Activated gamma-delta T cell (primary cell): ENCODE results near the gene SNX27.
"Not testable (repeated sequence)": the region's sequence is repeated elsewhere in the genome, so short reads cannot be mapped to it uniquely, and the experiment has no call there.

Experiments
- DNase-seq: peaks from one replicate; lab custom pipeline; 2025; lab: John Stamatoyannopoulos, UW

Gene SNX27

DNA sequence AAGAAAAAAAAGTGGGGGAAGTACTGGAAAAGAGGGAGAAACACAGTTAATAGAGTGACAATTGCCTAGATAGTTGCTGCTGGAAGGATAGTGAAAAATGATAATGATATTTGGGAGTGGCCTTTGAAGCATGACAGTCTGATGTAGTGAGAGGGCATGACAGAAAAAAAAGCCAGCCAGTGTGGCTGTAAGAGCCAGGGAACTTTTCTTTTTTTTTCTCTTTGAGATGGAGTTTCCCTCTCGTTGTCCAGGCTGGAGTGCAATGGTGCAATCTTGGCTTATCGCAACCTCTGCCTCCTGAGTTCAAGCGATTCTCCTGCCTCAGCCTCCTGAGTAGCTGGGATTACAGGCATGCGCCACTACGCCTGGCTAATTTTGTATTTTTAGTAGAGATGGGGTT, 9.3 kb upstream of the SNX27 start:
- DNase-seq = not testable (repeated sequence)

DNA sequence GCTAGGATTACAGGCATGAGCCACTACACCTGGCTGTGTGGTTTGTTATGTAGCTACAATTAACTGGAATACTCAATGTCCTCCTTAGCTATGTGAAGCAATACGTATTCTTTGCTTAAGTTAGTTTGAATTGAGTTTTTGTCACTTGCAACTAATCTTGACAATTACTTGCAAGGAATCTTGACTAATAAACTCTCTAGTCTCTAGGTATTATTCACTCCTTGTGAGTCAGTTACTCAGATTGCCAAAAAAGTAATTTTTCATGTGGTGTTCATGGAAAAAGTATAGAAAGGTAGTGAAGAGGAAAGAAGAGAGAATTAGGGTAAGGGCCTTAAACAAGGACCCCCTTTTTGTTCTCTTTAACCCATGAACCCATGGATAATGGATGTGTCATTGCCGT, 7.6 kb upstream of the SNX27 start:
- no peak for DNase-seq

DNA sequence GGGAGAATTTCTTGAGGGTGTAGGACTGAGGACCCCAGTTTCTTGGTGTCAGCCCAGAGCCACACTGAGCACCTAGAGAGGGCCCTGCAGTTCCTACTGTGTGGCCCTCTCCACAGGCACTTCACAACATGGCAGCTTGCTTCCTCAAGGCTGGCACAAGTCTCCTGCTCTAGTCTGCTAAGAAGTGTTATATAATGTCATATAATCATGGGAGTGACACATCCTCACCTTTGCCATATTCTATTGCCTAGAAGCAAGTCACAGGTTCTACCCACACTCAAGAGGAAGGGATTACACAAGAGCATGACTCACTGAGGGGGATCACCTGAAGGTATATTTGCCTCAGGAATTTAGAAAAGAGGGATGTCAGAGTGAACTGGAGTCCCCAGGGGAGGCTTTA, 5.5 kb upstream of the SNX27 start:
- DNase-seq = no peak

DNA sequence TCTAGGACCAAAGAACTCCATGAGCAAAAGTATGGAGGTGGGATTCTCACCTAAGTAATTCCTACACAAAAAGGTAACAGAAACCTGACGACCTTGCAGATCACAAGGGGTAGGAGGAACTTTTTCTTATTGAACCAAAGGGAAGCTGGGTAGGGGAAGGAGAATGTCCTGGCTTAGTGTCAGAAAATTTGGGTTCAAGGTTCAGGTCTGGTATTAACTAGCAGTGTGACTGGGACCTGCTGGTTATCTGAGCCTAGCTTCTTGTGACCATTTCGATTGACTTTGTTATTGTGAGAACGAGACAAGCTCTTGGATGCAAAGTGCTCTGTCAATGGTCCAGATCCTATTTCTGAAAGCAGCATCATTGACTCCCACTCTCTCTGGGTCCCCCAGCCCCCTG, 5.0 kb upstream of the SNX27 start:
- DNase-seq = no peak

DNA sequence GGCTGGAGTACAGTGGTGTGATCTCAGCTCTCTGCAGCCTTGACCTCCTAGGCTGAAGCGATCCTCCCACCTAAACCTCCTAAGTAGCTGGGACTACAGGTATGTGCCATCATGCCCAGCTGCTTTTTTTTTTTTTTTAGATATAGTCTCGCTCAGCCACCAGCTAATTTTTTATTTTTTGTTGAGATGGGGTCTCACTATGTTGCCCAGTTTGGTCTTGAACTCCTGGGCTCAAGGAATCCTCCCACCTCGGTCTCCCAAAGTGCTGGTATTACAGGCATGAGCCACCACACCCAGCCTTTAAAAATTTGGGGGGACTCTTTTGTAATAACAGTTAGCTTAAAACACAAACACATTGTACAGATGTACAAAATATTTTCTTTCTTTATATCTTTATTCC, 1.7 kb upstream of the SNX27 start:
- DNase-seq = no peak

DNA sequence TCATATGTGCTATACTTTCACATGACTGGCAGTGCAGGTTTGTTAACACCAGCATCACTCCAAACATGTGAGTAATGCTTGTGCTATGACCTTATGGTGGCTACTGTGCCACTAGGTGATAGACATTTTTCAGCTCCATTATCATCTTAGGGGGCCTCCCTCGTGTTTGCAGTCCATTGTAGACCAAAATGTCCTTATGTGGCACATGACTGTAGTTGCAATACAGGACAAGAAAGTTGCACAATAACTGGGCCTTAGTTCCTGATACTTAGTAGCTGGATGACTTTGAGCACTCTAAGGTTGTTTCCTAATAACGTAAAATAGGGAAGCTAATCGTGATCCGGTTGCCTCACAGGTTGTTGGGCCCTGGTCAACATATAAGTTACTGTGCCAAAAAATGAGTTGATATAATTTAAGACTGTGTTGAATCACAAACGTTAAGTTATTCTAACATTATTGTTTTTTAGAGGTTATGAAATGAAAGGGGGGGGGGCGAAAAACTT, 511 bp upstream of the SNX27 start:
- DNase-seq = no peak

DNA sequence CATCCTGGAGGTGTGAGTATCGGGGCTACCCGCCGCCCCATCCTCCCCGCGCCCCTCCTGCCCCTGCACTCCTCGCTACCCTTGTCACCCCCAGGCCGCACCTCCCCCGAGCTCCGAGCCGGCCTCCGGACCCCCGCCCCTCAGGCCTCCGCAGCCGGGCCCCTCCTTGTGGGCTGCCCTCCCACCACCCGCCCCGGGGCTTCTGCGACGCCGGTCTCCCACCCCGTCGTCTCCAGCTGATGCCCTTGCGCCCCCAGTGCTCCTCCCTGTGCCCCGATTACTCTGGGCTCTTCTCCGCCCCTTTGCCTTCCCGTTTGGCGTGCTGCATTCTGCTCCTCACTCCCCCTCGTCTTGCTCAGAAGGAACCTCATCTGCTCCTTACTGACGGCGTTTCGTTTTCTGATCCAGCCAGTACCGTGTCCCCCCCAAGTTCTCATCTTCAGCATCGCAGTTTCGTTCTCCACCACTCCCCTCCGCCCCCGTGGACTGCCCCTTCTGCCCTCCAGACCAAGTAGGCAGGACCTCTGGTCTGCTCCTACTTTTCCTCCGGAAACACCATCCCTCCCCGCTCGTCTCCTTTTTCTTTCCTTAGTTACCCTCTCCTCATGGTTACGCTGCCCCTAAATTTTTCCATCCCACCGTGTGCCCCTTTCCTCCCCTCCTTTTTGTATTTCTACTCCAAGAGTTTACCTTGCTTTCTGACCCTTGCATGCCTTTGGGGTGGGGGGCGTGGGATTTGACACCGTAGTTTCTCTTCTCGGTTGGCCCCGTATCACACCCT, 841 bp downstream of the SNX27 start:
- no peak for DNase-seq

DNA sequence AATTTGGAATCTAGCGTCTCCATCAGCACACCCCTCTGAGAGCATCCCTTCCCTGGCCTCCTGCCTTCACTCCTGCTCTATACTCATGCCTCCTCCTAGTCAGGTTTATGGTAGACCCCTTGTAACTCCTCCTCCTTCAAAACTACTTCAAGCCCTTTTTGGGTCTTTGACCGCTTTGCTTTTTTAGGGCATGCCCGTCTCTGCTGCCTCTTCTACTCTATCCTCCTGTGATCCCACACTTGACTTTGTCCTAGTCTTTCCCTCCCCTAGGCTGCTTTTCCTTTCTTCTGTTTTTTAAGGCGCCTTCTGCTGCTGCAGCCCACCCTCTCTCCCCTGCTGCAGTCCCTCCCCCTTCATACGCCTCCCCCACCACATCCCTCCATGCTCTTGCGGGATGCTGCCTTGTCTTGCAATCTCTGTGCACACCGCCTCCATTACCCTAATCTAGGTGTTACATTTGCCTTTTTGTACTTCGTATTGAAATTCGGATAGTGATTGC, 1.5 kb downstream of the SNX27 start:
- no peak for DNase-seq

DNA sequence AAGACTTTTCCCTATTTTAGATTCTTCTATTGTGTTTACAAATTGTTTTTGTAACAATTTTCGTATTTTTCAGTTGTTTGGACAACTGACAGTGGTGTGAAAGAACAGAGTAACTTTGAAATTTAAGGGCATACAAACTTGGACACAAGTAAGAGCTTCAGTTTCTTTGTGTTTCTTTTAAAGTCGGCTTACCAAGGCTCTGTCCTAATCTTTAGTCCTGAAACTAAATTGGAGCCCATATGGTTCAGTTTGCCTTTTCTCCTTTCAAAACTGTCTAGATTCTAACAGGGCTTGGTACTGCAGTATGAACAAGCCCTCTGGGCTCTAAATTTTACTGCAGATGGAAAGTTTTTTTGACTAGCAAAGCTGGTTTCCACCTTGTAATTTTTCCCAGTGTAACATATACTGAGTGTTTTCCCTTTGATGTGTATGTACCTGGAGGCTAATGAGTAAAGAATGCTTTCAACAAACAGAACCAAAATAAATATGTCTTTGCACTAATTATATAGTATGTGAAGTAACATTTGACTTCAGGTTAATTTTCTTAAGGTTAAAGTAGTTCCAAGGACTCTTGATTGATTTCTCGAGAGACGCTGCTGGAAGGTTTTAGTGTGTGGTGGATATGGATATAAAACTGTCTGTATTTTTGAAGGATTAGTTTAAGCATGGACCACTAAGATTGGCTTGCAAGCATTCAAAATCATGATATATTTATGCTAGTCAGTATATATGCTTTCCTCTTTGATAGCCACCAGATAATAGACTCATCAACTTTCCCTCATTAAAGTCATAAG, 4.1 kb downstream of the SNX27 start:
- no peak for DNase-seq

DNA sequence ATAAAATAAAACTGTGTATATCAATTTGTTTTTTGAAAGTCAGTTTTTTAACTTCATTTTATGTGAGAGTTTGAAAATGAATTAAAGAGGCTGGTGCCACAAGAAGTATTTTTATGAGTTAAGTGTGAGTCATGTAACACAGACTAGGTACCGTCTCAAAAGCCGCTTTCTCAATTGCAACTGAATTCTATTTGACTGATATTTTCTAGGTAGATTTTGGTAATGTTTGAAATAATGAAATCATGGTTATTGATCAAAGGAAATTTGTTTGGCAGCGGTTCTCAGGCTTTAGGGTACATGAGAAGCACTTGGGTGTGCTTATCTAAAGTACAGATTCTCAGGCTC, 4.6 kb downstream of the SNX27 start:
- no peak for DNase-seq

DNA sequence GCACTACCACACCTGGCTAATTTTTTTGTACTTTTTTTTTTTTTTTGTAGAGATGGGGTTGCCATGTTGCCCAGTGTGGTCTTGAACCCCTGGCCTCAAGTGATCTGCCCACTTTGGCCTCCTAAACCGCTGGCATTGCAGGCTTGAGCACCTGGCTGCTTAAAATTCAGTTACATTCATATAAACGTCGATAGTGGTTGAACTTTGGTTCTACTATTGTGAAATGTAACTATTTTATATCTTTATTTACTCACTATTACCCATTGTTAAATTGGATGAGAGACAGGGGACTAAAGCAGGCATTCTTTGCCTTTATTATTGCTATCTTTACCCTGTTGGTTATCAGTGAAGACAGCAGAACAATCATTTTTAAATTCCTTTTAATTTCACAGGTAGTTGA, 6.2 kb downstream of the SNX27 start:
- no peak for DNase-seq

DNA sequence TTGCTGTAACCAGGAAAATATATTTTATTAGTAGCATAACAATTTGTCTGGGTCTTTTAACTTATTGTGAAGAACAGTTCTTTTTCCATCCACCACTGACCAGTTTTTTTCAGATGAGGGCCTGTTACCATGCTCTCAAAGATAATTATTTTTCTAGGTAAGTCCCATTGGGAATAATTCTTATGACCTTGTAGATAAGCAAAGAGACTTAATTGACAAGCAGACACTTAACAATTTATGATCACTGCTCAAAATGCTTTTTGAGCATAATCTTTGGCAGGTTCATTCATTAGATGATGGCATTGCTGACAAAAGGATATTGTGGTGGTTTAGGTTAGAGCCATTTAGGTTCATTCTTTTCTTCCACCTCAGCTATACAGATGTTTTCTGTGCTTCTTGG, 6.6 kb downstream of the SNX27 start:
- DNase-seq = no peak

DNA sequence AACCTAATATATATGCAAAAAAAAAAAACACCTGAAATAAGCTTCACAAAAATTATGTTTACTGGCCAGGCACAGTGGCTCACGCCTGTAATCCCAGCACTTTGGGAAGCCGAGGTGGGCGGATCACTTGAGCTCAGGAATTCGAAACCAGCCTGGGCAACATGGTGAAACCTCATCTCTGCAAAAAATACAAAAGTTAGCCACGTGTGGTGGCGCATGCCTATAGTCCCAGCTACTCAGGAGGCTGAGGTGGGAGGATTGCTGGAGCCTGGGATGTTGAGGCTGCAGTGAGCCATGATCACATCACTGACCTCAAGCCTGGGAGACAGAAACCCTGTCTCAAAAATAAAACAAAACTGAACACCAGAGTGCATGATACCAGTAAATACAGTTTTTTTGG, 7.1 kb downstream of the SNX27 start:
- DNase-seq = not testable (repeated sequence)

DNA sequence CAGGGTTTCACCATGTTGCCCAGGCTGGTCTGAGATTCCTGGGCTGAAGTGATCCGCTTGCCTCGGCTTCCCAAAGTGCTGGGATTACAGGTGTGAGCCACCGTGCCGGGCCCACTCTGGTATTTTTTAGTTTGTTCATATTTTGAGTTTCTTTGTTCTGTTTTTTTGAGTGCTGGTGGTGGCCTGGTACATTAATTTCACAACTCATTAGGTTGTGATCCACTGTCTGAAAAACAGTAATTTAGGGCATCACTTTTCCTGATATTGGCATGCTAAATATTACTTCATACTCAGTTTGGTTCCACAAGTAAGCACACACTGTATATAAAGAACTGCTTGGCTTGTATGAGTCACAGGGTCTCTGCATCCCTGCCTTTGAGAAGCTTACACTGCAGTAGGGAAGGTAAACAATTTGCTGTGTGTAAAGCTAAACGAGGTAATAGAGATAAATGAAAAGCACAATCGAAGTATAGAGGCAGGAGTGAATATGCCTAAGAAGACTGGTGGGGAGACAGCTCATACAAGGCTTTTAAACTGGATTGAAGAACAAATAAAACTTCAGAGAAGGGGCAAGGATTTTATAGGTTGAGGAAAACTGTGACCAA, 7.7 kb downstream of the SNX27 start:
- DNase-seq = no peak

DNA sequence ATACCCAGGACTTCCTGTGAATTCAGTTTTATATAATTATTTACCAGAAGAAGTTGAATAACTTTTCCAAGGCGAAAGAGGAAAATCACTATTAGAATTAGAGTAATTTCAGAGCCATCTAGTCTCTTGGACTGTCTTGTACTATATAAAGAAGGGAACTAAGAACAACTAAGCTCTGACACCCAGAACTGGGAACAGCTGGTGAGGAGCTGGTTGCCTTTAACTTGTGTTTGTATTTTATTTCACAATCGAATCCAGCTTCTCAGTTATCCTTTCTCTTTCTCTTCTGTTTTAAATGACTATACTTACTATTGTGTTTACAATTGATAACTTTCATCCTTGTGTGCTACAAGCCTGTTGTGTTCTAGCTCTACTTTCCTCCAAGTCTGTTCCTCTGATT, 8.4 kb downstream of the SNX27 start:
- no peak for DNase-seq

DNA sequence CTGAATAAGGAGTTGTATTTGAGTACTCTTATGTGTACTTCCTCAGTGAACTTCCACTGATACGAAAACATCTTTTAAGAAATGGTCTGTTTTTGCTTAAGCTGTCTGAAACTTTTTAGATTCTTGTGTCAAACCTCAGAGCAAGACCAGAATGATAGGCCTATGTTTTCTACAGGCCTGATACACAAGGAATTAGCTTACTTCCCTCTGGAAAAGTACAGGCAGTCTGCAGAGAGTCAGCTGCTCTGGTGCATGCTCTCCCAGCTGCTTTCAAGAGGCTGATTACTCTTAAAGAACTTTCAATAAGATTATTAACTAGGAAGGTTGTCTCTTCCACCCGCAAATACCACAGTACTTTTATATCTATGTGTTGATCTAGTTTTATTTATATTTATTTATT, 9.5 kb downstream of the SNX27 start:
- no peak for DNase-seq

DNA sequence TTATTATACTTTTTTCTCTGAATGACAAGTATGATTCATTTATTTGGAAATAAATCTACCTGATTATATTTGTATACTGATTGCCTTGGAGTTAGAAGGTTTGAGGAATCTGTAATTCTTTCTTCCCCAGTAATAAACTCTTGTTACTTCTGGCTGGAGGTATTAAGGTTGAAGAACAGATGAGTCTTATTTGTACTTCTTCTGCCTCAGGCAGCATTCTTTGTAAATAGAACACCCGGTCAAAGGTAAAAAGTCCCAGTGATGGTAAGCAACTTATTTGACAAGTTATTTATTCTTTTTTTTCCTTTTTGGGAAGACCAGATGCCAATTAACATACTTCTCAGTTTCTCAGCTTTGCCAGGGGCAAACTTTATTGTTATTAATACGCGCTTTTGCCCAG, 12.9 kb downstream of the SNX27 start:
- DNase-seq = no peak

DNA sequence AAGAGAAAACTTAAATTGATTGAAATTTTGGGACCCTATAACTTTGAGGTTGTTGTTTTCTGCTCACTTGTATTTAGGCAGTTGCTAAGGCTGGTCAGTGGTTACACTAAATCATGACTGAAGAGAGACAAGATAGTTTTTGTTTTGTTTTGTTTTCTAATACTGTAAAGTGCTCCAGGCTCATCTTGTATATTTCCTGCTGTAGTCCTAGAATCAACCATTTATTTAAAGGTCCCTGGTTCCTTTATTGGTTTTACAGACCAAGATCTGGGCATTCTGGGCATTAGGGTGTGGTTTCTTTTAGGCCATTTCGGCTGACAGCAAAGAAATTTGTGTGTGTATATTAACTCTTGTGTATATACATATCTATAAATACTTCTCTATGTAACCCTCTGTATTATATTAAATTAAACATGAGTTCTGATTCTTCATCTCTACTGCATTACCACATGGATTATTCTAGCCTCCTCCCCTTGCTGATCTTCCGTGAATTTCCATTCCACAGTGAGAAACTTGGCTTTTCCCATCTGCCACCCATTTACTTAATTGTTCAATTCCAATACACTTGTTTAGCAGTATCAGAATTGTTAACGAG, 15.0 kb downstream of the SNX27 start:
- DNase-seq = no peak

DNA sequence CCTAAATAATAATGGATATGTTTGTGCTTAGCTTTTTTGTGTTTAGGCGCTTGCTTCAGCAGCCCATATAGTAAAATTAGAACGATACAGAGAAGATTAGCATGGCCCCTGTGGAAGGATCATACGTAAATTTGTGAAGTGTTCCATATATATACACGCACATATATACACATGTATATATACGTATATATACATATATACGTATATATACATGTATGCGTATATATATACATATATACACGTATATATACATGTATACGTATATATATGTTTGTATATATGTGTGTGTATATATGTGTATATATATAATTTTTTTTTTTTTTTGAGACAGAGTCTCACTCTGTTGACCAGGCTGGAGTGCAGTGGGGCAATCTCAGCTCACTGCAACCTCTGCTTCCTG, 17.4 kb downstream of the SNX27 start:
- no peak for DNase-seq

DNA sequence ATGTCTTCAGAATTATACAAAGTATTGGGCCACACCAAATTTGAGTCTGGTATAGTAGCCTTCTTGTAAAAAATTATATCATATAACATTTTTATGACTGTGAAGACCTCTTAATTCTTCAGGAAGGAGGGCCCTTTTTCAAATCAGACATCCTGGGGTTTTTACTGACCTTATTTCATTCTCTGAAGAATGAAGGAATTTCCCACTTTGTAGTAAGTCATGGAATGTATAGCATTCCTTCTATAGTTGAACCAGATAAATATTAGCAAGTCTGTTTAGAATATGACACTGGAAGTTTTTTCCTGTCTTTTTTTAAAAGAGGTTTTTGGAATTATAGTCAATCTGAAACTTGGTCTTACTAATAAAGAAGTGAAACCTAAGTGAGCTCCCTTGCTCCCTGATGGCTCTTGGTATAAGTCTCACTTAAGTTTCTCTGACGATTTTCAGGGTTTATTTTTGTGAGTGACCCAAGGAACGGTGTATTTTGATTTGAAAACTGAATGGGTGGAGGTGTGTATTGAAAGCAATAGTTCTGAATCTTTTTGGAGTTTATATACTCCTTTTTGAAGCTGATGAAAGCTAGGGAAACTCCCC, 23.7 kb downstream of the SNX27 start:
- DNase-seq = no peak

DNA sequence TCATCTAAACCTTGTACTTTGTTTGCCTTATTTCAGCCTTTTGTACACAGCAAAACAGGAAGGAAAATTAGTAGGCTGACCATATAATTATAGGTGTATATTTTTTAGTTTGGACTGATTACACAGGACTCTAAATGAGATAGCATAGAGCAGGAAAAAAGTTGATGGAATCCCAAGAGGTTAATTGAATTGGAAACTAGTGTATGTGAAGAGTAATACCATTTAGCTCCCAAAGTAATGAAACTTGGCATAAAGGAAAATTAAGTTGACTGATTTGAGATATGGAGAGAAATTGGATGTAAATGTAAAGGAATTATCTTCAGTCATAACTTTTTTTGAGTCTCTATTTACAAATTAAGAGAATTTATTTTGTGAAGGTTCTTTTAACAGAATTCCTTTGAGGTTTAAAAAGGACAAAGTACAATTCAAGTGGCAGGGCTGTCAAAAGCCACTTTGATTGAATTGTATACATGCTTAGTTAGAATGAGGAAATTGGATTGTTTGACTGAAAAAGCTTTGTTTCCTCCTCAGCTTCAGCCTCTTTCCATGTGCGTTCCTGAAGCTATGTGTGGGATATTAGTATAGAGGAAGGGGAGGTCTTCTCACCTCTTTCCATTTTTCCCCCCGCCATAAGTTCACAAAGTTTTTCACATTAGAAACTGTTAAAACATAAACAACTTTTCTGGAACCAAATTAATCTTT, 26.4 kb downstream of the SNX27 start:
- DNase-seq = no peak
